Measurements from ENCODE around the gene CIITA. TPM values are rescaled to one million over a fixed set of nuclear protein-coding genes. Genes with fewer than 3 reads are reported as not detected.

Gene CIITA
- total RNA-seq, 2 donors from 2014 or later: 11.7 to 16.0 TPM

GRCh38 chr16:10944249-10945064, 67.5 kb downstream of the CIITA start, which contains the start of gene CLEC16A:
Gene CLEC16A (plus strand): TSS chr16:10944564. CDS start chr16:10944718, 154 bp downstream.
- Histone ChIP-seq H3K4me3 (peak within 1 kb of the TSS; percentile 83 to 90), H3K36me3 (no peaks in the 10 kb centered on the region), H3K27ac (peak within 1 kb of the TSS; percentile 56 to 81), H3K27me3 (replicated peaks; ENCODE audit: insufficient read depth) (no peaks in the 10 kb centered on the region), H3K9me3 (no peaks in the 10 kb centered on the region), H3K4me1 (replicated peaks) (peaks cover 15% of the 10 kb centered on the region)
- peak; percentile 96 for DNase-seq (ENCODE audit: low spot score)
- WGBS: under 1% methylated on average over 64 of the region's 86 CpGs
- TF ChIP-seq POLR2A (IDR thresholded peaks at IDR 0.05): peak; percentile 80
- peak; percentile 99 for TF ChIP-seq POLR2AphosphoS5 (IDR thresholded peaks at IDR 0.05)
- peak in 3 of 4 experiments; percentile 17 to 74 (median 61) for TF ChIP-seq CTCF (IDR thresholded peaks at IDR 0.05)
- intact Hi-C loops (cut with DNase I): loop anchor here (10.0 kb wide), 1 partner anchor 970 kb away; the partner anchor contains the start of gene GSPT1

- no peak for DNase-seq (ENCODE audit: low spot score)
- Histone ChIP-seq H3K9me3 (no peaks in the 10 kb centered on the region), H3K4me3 (peak overlapping the region; percentile 83 to 90), H3K27ac (no peak overlapping the region), H3K36me3 (no peaks in the 10 kb centered on the region), H3K27me3 (replicated peaks; ENCODE audit: insufficient read depth) (no peaks in the 10 kb centered on the region), H3K4me1 (replicated peaks) (peaks cover 20% of the 10 kb centered on the region)
- TF ChIP-seq CTCF (IDR thresholded peaks at IDR 0.05): no peak
- no peak for TF ChIP-seq POLR2AphosphoS5 (IDR thresholded peaks at IDR 0.05)
- no peak for TF ChIP-seq POLR2A (IDR thresholded peaks at IDR 0.05)
- 33% methylated on average over 14 of the region's 14 CpGs for WGBS
- intact Hi-C loops (cut with DNase I): loop anchor here (10.0 kb wide), 1 partner anchor 970 kb away; the partner anchor contains the start of gene GSPT1
Measured at GRCh38 chr16:10945065-10945787, 68.2 kb downstream of the CIITA start.

GRCh38 chr16:10946308-10946707, 69.3 kb downstream of the CIITA start:
- Histone ChIP-seq H3K4me3 (no peak overlapping the region), H3K4me1 (replicated peaks) (peaks cover 20% of the 10 kb centered on the region), H3K36me3 (no peaks in the 10 kb centered on the region), H3K27me3 (replicated peaks; ENCODE audit: insufficient read depth) (no peaks in the 10 kb centered on the region), H3K27ac (no peak overlapping the region), H3K9me3 (no peaks in the 10 kb centered on the region)
- TF ChIP-seq POLR2AphosphoS5 (IDR thresholded peaks at IDR 0.05) (no peak), CTCF (IDR thresholded peaks at IDR 0.05) (no peak), POLR2A (IDR thresholded peaks at IDR 0.05) (no peak)
- 35% methylated on average over 5 of the region's 5 CpGs for WGBS
- no peak for DNase-seq (ENCODE audit: low spot score)
- intact Hi-C loops (cut with DNase I): loop anchor here (10.0 kb wide), 1 partner anchor 968 kb away; the partner anchor contains the start of gene GSPT1

GRCh38 chr16:10947211-10947787, 70.3 kb downstream of the CIITA start:
- 76% methylated on average over 10 of the region's 10 CpGs for WGBS

More at GRCh38 chr16:10947211-10947787, 70.3 kb downstream of the CIITA start:
- Histone ChIP-seq H3K4me3 (no peak overlapping the region), H3K27me3 (replicated peaks; ENCODE audit: insufficient read depth) (no peaks in the 10 kb centered on the region), H3K9me3 (no peaks in the 10 kb centered on the region), H3K27ac (no peak overlapping the region), H3K4me1 (replicated peaks) (peaks cover 20% of the 10 kb centered on the region), H3K36me3 (no peaks in the 10 kb centered on the region)
- no peak for TF ChIP-seq CTCF (IDR thresholded peaks at IDR 0.05)
- no peak for TF ChIP-seq POLR2AphosphoS5 (IDR thresholded peaks at IDR 0.05)
- no peak for TF ChIP-seq POLR2A (IDR thresholded peaks at IDR 0.05)
- intact Hi-C loops (cut with DNase I): loop anchor here (10.0 kb wide), 1 partner anchor 968 kb away; the partner anchor contains the start of gene GSPT1
- DNase-seq (ENCODE audit: low spot score): no peak
